CD4-positive, alpha-beta T cell treated with Interleukin-17A for 4 hours (primary cell): ENCODE data around the gene NQO2.

ENCODE experiments used
- DNase-seq: peaks from one replicate; pipeline ENCODE4 v3.0.0-alpha.2; 2020; ENCODE audit warnings: mixed read lengths

NQO2 gene

GRCh38 chr6:2999618-3000557 is at the start of gene NQO2:
Gene NQO2 (plus strand): TSS chr6:2999894. CDS start chr6:3006553, 6,659 bp downstream.
- peak; percentile 97 for DNase-seq

GRCh38 chr6:2950713-2951112 is 49.0 kb upstream of the NQO2 start:
- no peak for DNase-seq

- no peak for DNase-seq
Measured at GRCh38 chr6:2951728-2952127, 48.0 kb upstream of the NQO2 start.

- DNase-seq, result peak; percentile 47
Measured at GRCh38 chr6:2952557-2953095, 47.1 kb upstream of the NQO2 start.

GRCh38 chr6:2953098-2953497 is 46.6 kb upstream of the NQO2 start:
- DNase-seq, result no peak

GRCh38 chr6:2956930-2957685 is 42.6 kb upstream of the NQO2 start:
- DNase-seq, result no peak

- no peak for DNase-seq
Measured at GRCh38 chr6:2957696-2958330, 41.9 kb upstream of the NQO2 start.

GRCh38 chr6:2958331-2958711 is 41.4 kb upstream of the NQO2 start:
- peak; percentile 37 for DNase-seq

- DNase-seq, result no peak
Measured at GRCh38 chr6:2958776-2959175, 40.9 kb upstream of the NQO2 start.

GRCh38 chr6:2959909-2960719 is 39.6 kb upstream of the NQO2 start:
- no peak for DNase-seq

GRCh38 chr6:2960935-2961334 is 38.8 kb upstream of the NQO2 start:
- no peak for DNase-seq

- no peak for DNase-seq
Measured at GRCh38 chr6:2961506-2961905, 38.2 kb upstream of the NQO2 start.

- no peak for DNase-seq
Measured at GRCh38 chr6:2962004-2962403, 37.7 kb upstream of the NQO2 start.

- no peak for DNase-seq
Measured at GRCh38 chr6:2962636-2963035, 37.1 kb upstream of the NQO2 start.

GRCh38 chr6:2963756-2964155 is 35.9 kb upstream of the NQO2 start:
- no peak for DNase-seq

- no peak for DNase-seq
Measured at GRCh38 chr6:2964793-2965505, 34.7 kb upstream of the NQO2 start.

- no peak for DNase-seq
Measured at GRCh38 chr6:2966347-2966746, 33.3 kb upstream of the NQO2 start.

- DNase-seq, result no peak
Measured at GRCh38 chr6:2967936-2968335, 31.8 kb upstream of the NQO2 start.

- no peak for DNase-seq
Measured at GRCh38 chr6:2968600-2969135, 31.0 kb upstream of the NQO2 start.

GRCh38 chr6:2969549-2969948 is 30.1 kb upstream of the NQO2 start:
- DNase-seq, result no peak

GRCh38 chr6:2970034-2970685 is 29.5 kb upstream of the NQO2 start:
- no peak for DNase-seq
